HK-2 (cell line): Measurements from ENCODE around the gene SLC30A7.

ENCODE experiments used
- DNase-seq: peaks from one replicate; pipeline ENCODE4 v3.0.0-alpha.2; 2018; ENCODE audit not compliant: unreplicated experiment

The SLC30A7 gene

GRCh38 chr1:100979631-100980030 is 83.7 kb downstream of the SLC30A7 start:
- DNase-seq, result no peak

- no peak for DNase-seq
These were observed 86.9 kb downstream of the SLC30A7 start for GRCh38 chr1:100982793-100983192.

DNA sequence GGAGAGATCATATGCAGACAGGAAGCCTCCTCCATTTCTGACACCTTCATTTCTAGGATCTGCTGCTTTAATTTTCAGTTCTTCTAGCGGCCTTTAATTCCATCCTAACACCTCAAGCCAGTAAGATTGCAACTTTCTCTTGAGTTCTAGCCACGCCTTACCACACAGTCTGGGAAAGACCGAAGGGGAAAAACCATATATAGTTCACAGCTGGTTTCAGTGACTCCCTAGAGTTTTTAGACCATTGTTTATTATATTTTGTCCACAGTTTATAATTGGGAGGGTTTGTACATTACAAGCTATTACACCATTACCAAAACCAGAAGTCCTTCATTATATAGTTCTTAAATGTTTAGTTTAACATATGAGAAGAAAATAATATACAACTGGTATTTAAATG is 92.2 kb downstream of the SLC30A7 start:
- DNase-seq, result no peak

DNA sequence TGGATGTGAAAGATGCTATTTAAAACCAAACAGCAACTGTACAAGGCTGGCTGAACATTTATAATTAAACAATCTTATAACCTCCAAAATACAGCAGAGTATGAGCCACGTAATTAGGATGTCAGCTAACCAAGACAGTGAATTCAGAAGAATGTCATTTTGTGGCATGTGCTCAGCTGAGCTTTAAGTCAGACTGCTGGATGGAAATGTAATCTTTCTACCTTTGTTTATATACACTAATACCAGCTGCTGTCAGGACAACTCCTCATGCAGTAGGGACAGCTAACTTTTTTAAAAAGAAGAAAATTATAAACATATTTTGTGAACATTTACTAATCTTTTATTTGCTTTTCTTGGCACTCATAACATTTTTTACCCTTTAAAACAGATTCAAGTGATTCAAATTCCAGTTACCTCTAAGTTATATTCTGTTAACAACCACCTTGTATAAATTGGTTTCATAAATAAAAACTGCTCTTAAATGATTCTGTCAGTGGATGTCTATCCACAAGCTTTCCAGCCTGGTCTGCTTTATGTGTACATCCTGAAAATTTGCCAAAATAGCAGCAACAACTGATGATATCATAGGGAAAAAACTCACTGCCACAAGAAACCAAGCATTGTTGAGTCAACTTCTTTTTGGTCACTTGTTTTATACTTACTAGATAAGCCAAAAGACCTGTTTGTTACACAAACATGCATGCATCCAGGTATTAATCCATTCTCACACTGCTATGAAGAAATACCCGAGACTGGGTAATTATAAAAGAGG is 93.6 kb downstream of the SLC30A7 start:
- DNase-seq, result no peak

DNA sequence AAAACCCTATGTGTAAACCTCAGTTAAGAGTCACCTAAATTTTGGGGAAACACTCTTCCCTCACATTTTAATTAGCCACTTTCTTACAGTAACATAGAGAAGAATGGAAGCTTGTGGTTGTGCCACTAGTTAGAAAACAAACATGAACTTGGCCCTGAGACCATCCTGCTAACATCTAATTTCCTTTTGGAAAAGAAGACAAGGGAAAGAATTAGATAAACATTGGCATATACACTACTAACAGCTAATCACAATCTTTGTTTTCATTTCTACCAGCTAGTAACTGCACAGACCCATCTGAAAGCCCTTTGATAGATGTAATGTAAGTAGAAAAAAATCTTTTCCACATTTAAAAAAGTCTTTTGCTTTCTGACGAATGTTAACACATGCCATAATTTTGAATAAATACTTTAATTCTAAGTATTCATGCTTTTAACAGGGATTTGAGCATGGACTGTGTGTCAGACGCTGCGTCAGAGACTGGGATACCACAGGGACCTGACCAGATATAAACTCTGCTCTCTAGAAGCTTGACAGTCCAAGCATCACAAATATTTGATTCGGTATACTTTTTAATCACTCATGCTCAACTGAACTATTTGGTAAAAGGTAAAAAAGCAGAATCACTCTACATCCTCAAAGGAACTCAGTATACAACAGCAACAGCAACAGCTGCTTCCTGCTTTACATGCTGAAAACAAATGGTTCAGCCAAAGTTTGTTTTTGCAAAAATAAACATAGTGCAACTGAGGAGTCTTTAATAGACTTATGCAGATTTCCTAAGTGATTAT is 99.5 kb downstream of the SLC30A7 start:
- no peak for DNase-seq

- no peak for DNase-seq
These were observed 102.5 kb downstream of the SLC30A7 start for GRCh38 chr1:100998426-100998825.

DNA sequence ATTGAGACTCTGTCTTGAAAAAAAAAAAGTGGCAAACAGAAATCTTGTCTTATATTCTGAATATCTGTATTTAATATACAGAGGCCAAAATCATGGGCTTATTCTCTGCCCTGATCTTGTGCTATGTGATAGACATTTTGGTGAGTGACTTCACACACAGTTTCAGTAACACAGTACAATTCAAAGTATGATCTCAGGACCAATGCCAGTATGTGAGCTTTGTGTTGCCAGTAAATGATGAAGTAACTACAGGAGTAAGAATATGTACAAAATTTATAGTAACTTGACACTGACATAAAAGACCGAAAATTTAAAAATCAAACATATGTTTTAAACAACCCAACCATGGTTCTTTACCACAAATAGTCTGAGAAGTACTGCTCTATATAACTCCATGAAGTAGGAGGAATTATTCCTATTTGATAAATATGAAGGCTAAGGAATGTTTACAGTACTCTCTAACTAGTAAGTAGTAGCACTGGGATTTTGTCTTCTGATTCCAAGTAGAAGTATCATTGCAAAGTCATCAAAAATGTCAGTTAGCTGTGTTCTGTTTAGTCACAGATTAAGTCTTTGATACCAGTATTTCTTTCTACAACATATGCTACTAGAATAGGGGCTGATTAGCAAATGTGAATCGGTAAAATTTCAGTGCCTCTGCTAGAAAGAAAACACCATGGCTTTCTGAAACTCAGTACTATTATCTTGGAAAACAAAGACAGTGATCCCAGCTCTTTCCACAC is 104.4 kb downstream of the SLC30A7 start:
- no peak for DNase-seq

- no peak for DNase-seq
These were observed 106.7 kb downstream of the SLC30A7 start for GRCh38 chr1:101002551-101002950.

- DNase-seq, result no peak
These were observed 107.2 kb downstream of the SLC30A7 start for GRCh38 chr1:101003012-101003650.

- no peak for DNase-seq
These were observed 108.2 kb downstream of the SLC30A7 start for GRCh38 chr1:101004061-101004460.

- DNase-seq, result no peak
These were observed 108.8 kb downstream of the SLC30A7 start for GRCh38 chr1:101004670-101005069.

DNA sequence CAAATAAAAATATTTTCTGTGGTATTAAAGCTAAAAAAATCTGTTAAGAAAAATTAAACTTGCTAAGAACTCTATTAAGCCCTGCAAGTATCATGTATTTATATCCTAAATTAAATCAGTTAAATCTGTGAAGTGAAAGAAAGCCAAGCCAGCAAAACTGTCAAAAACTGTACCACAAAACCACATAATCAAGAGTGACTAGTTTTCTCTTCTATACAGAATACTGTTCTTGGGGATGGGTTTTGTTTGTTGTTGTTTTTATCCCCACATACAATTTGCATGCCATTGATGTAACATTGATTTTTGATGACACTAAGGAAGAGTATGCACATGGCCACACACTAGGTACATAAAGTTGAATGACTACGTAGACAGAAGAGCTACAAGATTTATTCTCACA is 109.3 kb downstream of the SLC30A7 start:
- DNase-seq, result no peak

DNA sequence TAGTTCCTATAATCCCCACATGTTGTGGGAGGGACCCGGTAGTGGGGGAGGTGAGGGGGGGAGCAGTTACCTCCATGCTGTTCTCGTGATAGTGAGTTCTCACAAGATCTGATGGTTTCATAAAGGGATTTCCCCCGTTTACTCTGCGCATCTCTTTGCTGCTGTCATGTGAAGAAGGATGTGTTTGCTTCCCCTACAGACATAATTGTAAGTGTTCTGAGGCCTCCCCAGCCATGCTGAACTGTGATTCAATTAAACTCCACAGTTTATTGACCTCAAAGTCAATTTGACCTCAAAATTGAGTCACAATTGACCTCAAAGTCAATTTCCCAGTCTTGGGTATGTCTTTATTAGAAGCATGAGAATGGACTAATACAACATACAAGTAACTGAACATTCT is 110.0 kb downstream of the SLC30A7 start:
- no peak for DNase-seq

DNA sequence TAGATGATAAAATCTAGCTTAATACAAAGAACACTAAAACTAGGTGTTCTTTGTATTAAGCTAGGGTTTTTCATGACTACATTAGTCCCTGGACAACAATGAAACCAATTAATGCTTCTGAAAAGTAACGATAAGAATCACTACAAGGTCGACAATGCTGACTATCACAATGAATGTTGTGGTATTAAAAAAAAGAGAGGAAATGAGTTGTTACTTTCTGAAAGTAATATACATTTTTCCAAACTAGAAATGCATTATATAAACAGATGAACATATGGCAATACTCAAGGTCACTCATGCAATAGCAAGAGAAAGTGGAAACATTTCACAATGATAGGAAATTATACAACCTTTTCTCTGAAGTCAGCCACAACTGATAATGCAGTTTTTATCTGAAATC is 110.7 kb downstream of the SLC30A7 start:
- no peak for DNase-seq

DNA sequence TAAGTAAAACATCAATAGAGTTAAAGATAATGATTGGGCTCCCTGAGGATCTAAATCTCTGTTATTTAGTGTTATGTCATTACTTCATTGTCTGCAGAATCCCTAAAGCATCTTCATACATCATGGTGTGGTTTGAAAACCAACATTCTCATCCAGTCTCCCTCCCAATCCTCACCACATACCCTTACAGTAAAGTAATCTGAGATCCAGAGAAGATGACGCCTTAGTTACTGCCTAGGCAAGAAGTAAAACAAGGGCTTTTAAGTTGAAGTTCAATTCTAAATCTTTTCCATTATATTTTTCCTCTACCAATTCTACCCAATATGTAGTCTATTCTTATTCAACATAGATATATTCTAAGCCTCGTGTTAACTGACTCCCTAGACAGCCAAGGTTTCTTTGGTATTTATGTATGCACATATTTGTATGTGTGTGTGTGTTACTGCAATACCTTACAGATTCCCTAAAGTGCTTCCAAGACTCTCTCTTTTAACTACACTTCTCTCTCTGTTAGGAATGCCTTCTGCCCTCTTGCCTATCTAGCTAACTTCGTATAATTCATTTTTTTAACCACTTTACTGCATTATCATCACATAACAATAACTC is 112.4 kb downstream of the SLC30A7 start:
- DNase-seq, result no peak

DNA sequence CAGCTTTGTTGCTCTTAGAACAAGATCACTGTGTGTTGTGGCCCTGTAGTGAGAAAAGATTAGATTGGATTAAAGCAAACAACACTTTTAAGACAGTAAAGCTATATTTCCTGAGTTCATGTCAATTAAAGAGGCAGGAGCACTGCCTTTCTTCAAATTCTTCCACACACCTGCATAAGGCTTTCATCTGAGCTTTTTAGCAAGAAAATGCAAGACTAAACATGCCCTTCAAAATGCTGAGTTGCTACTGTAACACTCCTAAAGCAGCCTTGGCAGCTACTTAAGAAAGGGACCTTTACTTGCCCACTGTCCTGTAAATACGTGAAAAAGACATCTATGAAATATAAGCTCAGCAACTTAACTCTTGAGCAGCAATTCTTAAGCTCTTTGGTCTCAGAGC is 117.9 kb downstream of the SLC30A7 start:
- no peak for DNase-seq

GRCh38 chr1:101017448-101017847 is 121.6 kb downstream of the SLC30A7 start:
- DNase-seq, result no peak

- no peak for DNase-seq
These were observed 126.4 kb downstream of the SLC30A7 start for GRCh38 chr1:101022294-101022693.

GRCh38 chr1:101025283-101025656 is 129.4 kb downstream of the SLC30A7 start:
- DNase-seq, result peak; percentile 27

- DNase-seq, result peak; percentile 91
These were observed 130.0 kb downstream of the SLC30A7 start, which contains the start of gene DPH5 for GRCh38 chr1:101025657-101026429. Gene DPH5 (minus strand): TSS chr1:101025784. CDS start chr1:101025443, 341 bp downstream.

GRCh38 chr1:101026430-101026788 is 130.5 kb downstream of the SLC30A7 start:
- no peak for DNase-seq
